NK-92 (cell line): ENCODE measurements around the gene TCF25.

ENCODE experiments used
- DNase-seq: peaks from one replicate; lab custom pipeline; 2025; ENCODE audit not compliant: unreplicated experiment; lab: John Stamatoyannopoulos, UW

The TCF25 gene

DNA sequence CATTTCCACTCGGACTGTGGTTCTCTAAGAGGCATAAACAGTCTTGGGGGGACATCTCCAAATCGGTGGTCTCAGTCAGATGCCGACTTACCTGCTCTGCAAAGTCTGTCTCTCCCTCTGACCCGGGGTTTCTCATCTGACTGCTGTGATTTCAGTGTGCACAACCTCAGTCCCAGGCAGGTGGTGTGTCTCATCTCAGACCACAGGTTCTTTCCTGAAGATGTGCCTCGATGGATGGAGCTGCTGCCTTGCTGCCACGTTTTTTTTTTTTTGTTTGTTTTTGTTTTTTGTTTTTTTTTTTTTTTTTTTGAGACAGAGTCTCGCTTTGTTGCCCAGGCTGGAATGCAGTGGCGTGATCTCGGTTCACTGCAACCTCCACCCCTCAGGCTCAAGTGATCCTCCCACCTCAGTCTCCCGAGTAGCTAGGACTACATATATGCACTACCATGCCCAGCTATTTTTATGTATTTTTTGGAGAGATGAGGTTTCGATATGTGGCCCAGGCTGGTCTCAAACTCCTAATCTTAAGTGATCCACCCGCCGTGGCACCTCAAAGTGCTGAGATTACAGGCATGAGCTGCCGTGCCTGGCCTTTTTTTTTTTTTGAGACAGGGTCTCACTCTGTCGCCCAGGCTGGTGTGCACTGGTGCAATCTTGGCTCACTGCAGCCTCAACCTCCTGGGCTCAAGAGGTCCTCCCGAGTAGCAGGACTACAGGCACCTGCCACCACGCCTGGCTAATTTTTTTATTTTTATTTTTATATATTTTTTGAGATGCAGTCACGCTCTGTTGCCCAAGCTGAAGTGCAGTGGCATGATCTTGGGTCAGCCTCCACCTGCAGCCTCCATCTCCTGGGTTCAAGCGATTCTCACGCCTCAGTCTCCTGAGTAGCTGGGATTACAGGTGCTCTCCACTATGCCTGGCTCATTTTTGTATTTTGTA lies 29.7 kb upstream of the TCF25 start:
- no peak for DNase-seq

- DNase-seq, result no peak
Observed at GRCh38 chr16:89844739-89845339, 28.6 kb upstream of the TCF25 start.

- no peak for DNase-seq
Observed at GRCh38 chr16:89845417-89845816, 28.0 kb upstream of the TCF25 start.

DNA sequence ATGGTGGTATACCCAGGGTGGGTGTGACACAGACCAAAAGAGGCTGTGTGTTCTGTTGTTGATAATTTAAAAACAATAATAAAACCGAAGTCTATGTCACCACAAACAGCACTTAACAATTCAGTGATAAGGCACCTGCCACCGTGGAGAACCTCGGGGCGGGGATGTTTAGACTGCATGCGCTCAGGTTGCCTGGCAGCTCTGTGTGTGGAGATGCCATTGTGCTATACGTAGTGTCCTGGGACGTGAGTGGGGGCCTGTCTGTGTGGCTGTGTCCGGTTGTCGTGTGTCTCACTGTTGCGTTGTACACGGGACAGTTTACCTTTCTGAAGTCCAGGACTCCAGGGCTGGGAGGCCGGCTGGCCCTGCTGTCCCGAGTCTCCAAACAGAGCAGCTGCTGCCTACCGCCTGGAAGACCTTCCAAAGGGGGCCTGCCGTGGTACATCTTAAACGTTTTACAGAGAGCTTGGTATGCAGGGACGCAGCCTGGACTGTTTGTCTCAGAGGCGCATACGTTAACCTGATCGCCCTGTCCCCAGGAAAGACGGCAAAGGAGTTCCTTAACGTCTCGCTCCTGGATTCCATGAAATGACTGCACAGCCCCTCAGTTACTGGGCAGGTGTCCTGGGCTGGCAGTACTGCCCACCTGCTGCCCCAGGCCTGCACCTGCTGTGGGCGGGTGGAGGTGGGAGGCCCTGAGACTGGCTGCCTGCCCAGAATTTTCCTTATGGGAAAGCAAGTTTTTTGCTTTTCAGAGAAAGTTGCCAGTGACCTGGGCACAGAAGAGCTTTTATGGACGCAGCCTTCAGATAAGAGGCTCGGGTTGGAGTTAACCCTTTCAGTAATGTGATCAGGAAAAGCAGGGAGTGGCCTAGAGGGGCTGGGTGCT lies 26.1 kb upstream of the TCF25 start:
- DNase-seq, result no peak

GRCh38 chr16:89847940-89848297 lies 25.5 kb upstream of the TCF25 start:
- DNase-seq, result no peak

- DNase-seq, result no peak
Observed at GRCh38 chr16:89848974-89849373, 24.4 kb upstream of the TCF25 start.

- DNase-seq, result no peak
Observed at GRCh38 chr16:89853306-89853993, 19.9 kb upstream of the TCF25 start.

DNA sequence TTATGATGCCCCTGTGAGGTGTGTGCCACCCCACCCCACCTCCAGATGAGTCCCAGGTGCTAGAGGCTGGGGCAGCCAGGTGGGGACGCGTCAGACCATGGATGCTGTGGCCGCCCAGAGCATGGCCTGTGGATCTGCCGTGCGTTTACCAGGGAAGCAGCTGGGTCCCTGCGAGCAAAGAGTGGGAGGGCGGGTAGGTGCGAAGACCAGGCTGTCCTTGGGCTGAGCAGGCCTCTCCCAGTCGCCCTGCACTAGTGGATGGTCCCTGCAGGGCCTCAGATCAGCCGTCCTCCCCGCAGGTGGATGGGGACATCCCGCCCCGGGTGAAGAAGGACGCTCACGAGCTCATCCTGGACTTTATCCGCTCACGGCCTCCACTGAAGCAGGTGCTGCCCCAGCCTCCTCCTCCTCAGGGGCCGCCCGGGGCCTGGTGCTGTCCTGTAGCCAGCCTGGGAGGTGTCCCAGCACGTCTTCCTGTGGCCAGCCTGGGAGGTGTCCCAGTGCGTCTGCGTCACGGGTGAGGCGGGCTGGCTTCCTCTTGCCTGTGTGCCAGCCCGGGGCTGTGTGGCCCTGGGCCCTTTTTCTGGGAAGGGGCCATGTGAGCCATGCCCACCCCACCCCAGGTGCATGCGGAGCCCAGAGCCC lies 18.0 kb upstream of the TCF25 start:
- DNase-seq, result no peak

GRCh38 chr16:89855986-89856385 lies 17.4 kb upstream of the TCF25 start:
- no peak for DNase-seq

DNA sequence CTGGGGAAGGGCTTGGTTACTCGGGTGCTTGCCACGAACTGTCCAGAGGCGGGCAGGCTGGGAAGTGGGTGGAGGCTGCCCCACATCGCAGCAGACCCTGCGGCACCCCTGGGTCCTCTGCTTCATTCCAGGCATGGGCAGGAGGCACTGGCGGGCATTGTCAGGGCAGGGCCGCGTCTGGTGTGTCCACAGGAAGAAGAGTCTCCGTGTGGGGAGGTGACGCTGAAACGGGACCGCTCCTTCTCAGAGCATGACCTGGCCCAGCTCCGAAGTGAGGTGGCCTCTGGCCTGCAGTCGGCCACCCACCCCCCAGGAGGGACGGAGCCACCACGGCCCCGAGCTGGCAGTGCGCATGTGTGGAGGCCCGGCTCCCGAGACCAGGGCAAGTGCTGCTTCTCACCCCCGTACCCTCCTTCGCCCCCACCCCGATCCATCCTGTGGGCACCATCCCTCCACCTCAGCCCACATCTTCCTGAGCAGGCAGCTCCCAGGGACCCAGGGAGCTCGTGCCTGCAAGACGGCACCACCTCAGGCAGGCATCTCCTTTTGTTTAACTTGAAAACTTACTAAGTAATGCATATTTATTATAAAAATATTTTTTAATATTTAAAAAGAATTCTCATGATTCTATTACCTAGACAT lies 14.3 kb upstream of the TCF25 start:
- no peak for DNase-seq

DNA sequence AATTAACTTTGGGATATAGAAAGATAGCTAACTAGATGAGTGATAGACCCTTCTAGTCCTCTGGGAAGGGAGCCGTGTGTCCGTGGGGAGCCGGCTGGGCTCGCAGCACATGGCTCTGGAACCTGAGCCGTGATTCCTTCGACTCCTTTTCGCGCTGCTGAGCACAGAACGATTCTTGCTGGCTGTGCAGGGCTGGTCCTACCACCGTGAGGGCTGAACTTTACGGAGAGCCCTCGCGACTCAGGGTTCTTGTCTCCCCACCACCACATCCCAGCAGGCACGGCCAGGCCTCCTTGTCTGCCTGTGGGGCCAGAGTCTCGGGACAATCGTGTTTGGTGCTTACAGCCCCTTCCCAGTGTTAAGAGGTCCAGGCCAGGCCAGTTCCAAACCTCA lies 13.8 kb upstream of the TCF25 start:
- DNase-seq, result no peak

DNA sequence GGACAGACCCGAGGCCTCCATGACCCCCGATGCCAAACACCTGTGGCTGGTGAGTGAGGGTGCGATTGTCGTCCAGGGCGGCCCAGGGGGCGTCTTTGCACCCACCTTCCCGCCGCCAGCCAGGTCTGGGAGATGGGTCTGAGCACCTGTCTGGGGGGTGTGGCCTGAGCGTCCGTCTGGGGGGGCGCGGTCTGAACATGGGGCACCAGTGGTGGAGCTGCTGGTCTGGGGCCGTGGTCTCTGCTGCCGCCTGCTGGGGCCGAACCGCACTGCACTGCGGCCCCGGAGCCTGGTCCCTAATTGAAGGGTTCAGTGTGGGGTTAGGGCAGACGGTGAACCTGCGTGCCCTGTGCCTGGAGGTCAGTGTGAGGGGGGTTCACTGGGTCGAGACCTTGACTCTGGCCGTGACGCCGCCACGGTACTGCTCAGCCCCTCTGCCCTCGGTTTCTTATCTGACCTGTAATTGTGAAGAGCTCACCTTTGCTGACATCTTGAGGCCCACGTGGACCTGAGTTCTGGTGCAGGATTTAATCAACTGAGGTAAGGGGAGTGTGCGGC lies 12.6 kb upstream of the TCF25 start:
- no peak for DNase-seq

DNA sequence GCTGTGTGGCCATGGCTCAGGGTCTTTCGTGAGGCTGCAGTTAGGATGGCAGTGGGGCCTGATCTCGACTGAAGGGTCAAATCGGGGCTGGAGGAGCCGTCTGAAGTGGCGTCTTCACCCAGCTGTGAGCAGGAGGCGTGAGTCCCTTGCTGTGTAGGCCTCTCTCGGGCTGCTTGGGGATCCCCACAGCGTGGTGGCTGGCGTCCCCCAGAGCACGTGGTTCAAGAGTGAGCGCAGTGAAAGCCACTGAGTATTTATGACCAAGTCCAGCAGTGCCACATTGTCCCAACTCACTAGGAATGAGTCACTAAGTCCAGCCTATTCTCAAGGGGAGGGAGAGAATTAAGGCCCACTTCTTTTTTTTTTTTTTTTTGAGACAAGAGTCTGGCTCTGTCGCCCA lies 11.7 kb upstream of the TCF25 start:
- DNase-seq, result no peak

DNA sequence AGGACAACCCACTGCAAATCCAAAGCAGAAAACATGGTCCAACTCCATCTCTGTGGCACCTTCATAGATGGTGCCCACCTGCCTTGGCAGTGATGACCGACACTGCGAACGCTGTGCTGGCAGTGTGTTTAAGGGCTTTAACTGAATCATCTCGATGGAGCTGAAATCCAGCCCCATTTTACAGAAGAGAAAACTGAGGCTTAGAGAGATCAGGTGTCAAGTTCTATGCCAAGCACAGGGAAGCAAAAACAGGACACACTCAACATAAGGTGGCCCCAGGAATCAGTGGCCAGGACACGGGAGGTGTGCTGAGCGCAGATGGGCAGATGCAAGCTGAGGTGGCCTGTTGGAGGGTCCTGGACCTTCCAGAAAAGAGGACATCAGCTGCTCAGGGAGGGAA lies 10.7 kb upstream of the TCF25 start:
- DNase-seq, result no peak

GRCh38 chr16:89863741-89864526 lies 9.5 kb upstream of the TCF25 start:
- no peak for DNase-seq

DNA sequence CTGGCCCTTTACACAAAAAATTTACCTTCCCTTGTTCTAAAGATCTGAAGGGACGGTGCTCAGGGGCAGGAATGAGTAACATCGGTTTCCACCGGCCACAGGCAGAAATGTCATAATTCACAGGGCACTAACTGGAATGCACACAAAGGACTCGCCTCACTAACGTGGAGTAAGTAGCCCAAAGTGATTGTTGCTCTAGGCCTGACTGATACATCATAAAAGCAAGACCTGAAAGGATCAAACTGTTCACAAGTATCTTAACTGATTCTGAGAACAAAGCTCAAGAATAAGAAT lies 8.9 kb upstream of the TCF25 start:
- DNase-seq, result no peak

GRCh38 chr16:89867918-89868317 lies 5.5 kb upstream of the TCF25 start:
- no peak for DNase-seq

DNA sequence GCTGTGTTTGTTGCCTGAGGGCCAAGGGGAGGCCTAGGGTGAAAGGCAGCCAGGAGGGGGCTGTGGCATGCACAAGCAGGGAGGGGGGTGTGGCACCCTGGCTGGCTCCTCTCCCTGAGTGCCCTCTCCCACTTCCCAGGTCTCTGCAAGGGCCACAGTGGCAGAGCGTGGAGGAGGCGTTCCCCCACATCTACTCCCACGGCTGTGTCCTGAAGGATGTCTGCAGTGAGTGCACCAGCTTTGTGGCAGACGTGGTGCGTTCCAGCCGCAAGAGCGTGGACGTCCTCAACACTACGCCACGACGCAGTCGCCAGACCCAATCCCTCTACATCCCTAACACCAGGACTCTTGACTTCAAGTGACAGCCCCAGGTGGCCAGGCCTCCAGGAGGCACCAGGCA lies 3.5 kb upstream of the TCF25 start:
- no peak for DNase-seq

GRCh38 chr16:89870440-89870839 lies 3.0 kb upstream of the TCF25 start:
- no peak for DNase-seq
